ENCODE data around the gene RPL31. TPM values are rescaled to one million over a fixed set of nuclear protein-coding genes. Genes with fewer than 3 reads are reported as not detected.

RPL31 gene
- total RNA-seq, 4 donors from 2014 or later, result 1,177 to 1,447 (median 1,367) TPM

DNA sequence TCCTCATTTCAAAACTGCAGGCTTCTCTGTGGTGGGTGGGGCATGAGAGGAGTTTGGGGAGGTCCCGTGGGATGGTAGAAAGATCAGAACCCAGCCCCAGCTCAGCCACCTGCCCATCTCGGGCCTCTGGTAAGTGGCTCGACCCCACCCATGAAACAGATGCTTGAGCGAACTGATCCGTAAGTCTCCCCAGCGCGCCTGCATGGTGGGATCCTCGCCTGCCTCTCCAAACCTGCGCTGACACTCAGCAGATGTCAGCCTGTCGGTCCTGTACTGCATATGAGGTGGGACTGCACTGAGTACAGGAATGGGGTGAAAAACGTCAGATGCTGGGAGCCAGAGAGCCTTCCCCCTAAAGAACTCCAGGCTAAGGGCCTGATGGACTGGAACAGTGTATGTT lies 15.9 kb upstream of the RPL31 start:
- TF ChIP-seq, protein P1, sequence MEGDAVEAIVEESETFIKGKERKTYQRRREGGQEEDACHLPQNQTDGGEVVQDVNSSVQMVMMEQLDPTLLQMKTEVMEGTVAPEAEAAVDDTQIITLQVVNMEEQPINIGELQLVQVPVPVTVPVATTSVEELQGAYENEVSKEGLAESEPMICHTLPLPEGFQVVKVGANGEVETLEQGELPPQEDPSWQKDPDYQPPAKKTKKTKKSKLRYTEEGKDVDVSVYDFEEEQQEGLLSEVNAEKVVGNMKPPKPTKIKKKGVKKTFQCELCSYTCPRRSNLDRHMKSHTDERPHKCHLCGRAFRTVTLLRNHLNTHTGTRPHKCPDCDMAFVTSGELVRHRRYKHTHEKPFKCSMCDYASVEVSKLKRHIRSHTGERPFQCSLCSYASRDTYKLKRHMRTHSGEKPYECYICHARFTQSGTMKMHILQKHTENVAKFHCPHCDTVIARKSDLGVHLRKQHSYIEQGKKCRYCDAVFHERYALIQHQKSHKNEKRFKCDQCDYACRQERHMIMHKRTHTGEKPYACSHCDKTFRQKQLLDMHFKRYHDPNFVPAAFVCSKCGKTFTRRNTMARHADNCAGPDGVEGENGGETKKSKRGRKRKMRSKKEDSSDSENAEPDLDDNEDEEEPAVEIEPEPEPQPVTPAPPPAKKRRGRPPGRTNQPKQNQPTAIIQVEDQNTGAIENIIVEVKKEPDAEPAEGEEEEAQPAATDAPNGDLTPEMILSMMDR (IDR thresholded peaks at IDR 0.05), result no peak
- no peak for DNase-seq (ENCODE audit: low spot score)
- no peak for ATAC-seq (ENCODE audit: low FRiP score)

DNA sequence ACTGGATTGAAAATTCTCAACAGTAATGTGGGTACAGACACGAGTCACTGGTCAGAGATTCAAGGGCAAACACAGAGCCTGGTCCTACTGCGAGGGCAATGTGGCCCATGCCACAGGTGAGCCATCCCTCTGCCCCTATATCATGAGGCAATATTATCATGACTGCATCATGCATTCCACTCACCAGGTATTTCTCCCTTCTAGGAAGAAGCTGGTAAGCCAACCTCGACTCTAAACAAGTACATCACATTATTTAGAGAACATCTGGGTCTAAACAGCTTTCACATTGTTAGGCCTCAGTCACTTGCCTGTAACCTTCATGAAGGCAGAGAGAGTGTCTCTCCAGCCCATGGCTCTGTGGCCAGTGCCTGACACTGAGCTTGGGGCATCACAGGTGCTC lies 14.6 kb upstream of the RPL31 start:
- DNase-seq (ENCODE audit: low spot score) (no peak), ATAC-seq (ENCODE audit: low FRiP score) (no peak)
- TF ChIP-seq, protein P1 (IDR thresholded peaks at IDR 0.05), result no peak

DNA sequence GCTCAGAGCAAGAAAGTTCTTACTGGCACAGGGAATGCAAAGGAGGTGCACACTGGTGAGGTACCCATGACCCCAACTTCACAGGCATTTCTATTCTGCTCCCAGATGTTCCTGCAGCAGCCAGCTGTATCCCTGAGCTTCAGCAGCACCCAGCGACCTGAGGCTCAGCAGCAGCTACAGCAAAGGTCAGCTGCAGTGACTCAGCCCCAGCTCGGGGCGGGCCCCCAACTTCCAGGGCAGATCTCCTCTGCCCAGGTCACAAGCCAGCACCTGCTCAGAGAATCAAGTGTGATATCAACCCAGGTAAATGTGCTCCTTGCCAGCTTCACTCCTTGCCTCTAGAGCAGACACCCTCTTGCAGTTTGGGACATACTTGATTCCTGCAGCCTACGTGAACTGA lies 14.1 kb upstream of the RPL31 start:
- no peak for DNase-seq (ENCODE audit: low spot score)
- ATAC-seq (ENCODE audit: low FRiP score), result no peak
- TF ChIP-seq, protein P1 (IDR thresholded peaks at IDR 0.05), result no peak

DNA sequence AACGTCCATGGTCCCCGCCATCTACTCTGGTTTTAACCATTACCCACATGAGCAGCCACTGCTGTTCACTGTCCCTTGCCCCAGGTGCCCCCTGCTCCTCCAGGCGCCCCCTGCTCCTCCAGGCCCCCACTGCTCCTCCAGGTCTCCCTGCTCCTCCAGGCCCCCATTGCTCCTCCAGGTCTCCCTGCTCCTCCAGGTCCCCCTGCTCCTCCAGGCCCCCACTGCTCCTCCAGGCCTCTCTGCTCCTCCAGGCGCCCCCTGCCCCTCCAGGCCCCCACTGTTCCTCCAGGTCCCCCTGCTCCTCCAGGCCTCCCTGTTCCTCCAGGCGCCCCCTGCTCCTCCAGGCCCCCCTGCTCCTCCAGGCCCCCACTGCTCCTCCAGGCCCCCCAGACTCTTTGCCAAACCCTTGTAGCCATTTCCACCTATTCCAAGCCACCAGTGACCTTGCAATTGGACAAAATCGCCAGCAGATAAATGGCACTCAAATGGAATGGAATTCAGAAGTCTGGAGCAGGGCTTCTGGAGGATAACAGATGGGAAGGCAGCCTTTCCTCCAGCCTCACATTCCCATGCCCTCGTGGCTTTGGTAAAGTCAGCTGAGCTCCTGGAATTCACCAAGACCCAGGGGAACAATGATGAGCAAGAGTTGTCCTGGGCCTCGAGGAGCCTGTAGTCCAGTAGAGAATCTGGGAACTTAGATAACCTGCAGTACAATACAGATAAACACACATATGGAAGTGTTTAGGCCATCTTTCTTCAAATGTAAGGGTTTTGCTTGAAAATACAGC lies 13.3 kb upstream of the RPL31 start:
- ATAC-seq (ENCODE audit: low FRiP score), result no peak
- DNase-seq (ENCODE audit: low spot score), result no peak
- TF ChIP-seq, protein P1 (IDR thresholded peaks at IDR 0.05), result no peak

DNA sequence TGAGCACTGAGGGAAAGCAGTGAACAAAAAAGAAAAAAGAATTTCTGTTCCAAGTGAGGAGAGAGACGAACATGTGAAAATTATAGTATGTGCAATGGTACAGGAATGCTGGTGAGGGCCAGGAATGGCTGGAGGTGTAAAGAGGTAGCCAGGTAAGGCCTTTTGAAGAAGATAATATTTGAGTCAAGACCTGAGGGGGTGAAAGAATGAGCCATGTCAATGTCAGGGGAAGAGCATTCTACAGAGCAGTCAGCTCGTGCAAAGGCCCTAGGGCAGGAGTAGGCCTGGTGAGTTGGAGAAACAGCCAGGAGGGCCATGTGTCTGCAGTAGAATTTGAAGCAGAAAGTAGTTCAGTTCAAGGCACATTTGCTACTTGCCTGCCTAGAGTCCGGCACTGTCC lies 12.4 kb upstream of the RPL31 start:
- TF ChIP-seq, protein P1 (IDR thresholded peaks at IDR 0.05), result no peak
- ATAC-seq (ENCODE audit: low FRiP score) (no peak), DNase-seq (ENCODE audit: low spot score) (no peak)

DNA sequence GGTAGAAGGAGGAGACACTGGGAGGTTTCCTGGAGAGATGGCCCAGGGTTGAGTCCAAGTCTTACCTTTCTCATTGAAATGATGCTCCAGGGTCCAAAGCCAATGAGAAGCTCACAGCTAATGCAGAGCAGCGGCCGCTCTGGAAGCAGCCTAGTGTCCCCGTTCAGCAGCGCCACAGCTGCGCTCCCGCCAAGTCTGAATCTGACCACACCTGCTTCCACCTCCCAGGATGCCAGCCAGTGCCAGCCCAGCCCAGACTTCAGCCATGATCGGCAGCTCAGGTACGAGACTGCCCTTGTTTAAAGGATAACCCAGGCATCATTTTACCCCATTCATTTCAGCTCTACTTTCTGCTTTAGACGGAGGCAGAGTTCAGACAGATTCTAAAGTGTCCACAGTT lies 11.9 kb upstream of the RPL31 start:
- ATAC-seq (ENCODE audit: low FRiP score) (no peak), DNase-seq (ENCODE audit: low spot score) (no peak)
- TF ChIP-seq, protein P1 (IDR thresholded peaks at IDR 0.05), result no peak
